ENCODE data around the gene NABP1. TPM values are rescaled to one million over a fixed set of nuclear protein-coding genes. Genes with fewer than 3 reads are reported as not detected.

The NABP1 gene
- polyA plus RNA-seq, 1 of the 3 experiments (the other 2 are of a cell fraction): 19.1 TPM

- H3F3A ChIP-seq (replicated peaks; ENCODE audit: insufficient read depth): peaks cover 47% of the 10 kb centered on the region
- ChIA-PET POLR2A (no interaction called here), CTCF (interaction anchor here (1.0 to 1.4 kb wide), 2 partner anchors 25 to 124 kb away, joined by 3 to 4 read pairs; no protein-coding TSS in a partner anchor)
- H3K27ac ChIP-seq (ENCODE audit: low read depth in 2 of 2, low read length in 1 of 2): peak overlapping the region in 1 of 2 experiments; percentile 81; a peak in 1 of 4 replicates
- peaks cover 14% of the 10 kb centered on the region; the same call in 1 of the 2 replicates for H3K79me2 ChIP-seq (ENCODE audit: insufficient read depth)
- H3K27me3 ChIP-seq (ENCODE audit: insufficient read depth): no peaks in the 10 kb centered on the region
- no peak overlapping the region for H2AFZ ChIP-seq (ENCODE audit: low read depth)
- H3K36me3 ChIP-seq (replicated peaks in 1 of 2; ENCODE audit: control insufficient read depth in 1 of 2, insufficient read depth in 2 of 2, low read length in 1 of 2): peaks cover 28 to 35% of the 10 kb centered on the region in 2 experiments
- H3K4me2 ChIP-seq: no peak overlapping the region
- H3K4me3 ChIP-seq (ENCODE audit: low read depth in 2 of 2, low read length in 1 of 2): no peak overlapping the region
- peaks cover 2 to 30% of the 10 kb centered on the region in 2 experiments; a peak in 2 of 4 replicates for H3K4me1 ChIP-seq (ENCODE audit: control insufficient read depth in 1 of 2, insufficient read depth in 2 of 2, low read depth in 1 of 2, low read length in 1 of 2)
- no peaks in the 10 kb centered on the region for H3K9me2 ChIP-seq
- WGBS (ENCODE audit: low lambda C conversion rate): 57% methylated on average over 3 of the region's 3 CpGs
- no peak for TF ChIP-seq RFX5 (IDR thresholded peaks at IDR 0.05; ENCODE audit: low read length)
- no peak for TF ChIP-seq ZBTB33 (IDR thresholded peaks at IDR 0.05; ENCODE audit: borderline replicate concordance, low read depth)
- TF ChIP-seq IRF3 (IDR thresholded peaks at IDR 0.05; ENCODE audit: low read depth, low read length): no peak
- no peak for TF ChIP-seq MEF2A (IDR thresholded peaks at IDR 0.05; ENCODE audit: borderline replicate concordance, low read depth)
- no peak for TF ChIP-seq GATA2 (CRISPR knock-in tag; IDR thresholded peaks at IDR 0.05)
- no peak for TF ChIP-seq MXI1 (IDR thresholded peaks at IDR 0.05; ENCODE audit: low read depth, low read length)
- no peak for TF ChIP-seq NFIC (IDR thresholded peaks at IDR 0.05; ENCODE audit: borderline replicate concordance)
- no peak for TF ChIP-seq TCF12 (IDR thresholded peaks at IDR 0.05)
- no peaks in the 10 kb centered on the region for H4K20me1 ChIP-seq (ENCODE audit: insufficient read depth)
- H3K9ac ChIP-seq: no peak overlapping the region
- no peaks in the 10 kb centered on the region for H3K9me3 ChIP-seq
- DNase-seq: no peak
Observed at GRCh38 chr2:191690327-191690726, 12.4 kb downstream of the NABP1 start.

GRCh38 chr2:191691016-191691735, 13.2 kb downstream of the NABP1 start:
- Histone ChIP-seq H3K4me1 (ENCODE audit: control insufficient read depth in 1 of 2, insufficient read depth in 2 of 2, low read depth in 1 of 2, low read length in 1 of 2) (peaks cover 4 to 22% of the 10 kb centered on the region in 2 experiments; a peak in 3 of 4 replicates), H3K9me2 (no peaks in the 10 kb centered on the region), H3K9me3 (no peaks in the 10 kb centered on the region), H3K79me2 (ENCODE audit: insufficient read depth) (peaks cover 8% of the 10 kb centered on the region; the same call in 1 of the 2 replicates), H4K20me1 (ENCODE audit: insufficient read depth) (no peaks in the 10 kb centered on the region), H3K27me3 (ENCODE audit: insufficient read depth) (no peaks in the 10 kb centered on the region), H2AFZ (ENCODE audit: low read depth) (no peak overlapping the region), H3K4me2 (no peak overlapping the region), H3K27ac (ENCODE audit: low read depth in 2 of 2, low read length in 1 of 2) (peak overlapping the region in 1 of 2 experiments; percentile 38; a peak in 1 of 4 replicates), H3K36me3 (replicated peaks in 1 of 2; ENCODE audit: control insufficient read depth in 1 of 2, insufficient read depth in 2 of 2, low read length in 1 of 2) (peaks cover 20 to 27% of the 10 kb centered on the region in 2 experiments), H3K9ac (no peak overlapping the region), H3K4me3 (ENCODE audit: low read depth in 2 of 2, low read length in 1 of 2) (no peak overlapping the region; a peak in 1 of 4 replicates), H3F3A (replicated peaks; ENCODE audit: insufficient read depth) (peaks cover 40% of the 10 kb centered on the region)
- 9% methylated on average over 5 of the region's 5 CpGs for WGBS (ENCODE audit: low lambda C conversion rate)
- ChIA-PET POLR2A (interaction anchor here (0.8 kb wide), 1 partner anchor 14 kb away, joined by 3 read pairs; the partner anchor contains the start of gene NABP1), CTCF (interaction anchor here (0.6 to 1.7 kb wide), 27 partner anchors 10 to 639 kb away, joined by 3 to 21 read pairs (median 4); no protein-coding TSS in a partner anchor)
- peak; percentile 62 for DNase-seq
- TF ChIP-seq MXI1 (IDR thresholded peaks at IDR 0.05; ENCODE audit: low read depth, low read length) (peak; percentile 81), ZBTB33 (IDR thresholded peaks at IDR 0.05; ENCODE audit: borderline replicate concordance, low read depth) (no peak), FOXM1 (IDR thresholded peaks at IDR 0.05; ENCODE audit: low read depth) (no peak), GABPA (IDR thresholded peaks at IDR 0.05; ENCODE audit: low read depth) (no peak), USF2 (IDR thresholded peaks at IDR 0.05; ENCODE audit: borderline replicate concordance, low read depth, low read length) (no peak), FOXJ3 (CRISPR knock-in tag; IDR thresholded peaks at IDR 0.05) (no peak), YY1 (IDR thresholded peaks at IDR 0.05; ENCODE audit: low read depth) (no peak), CHD2 (IDR thresholded peaks at IDR 0.05; ENCODE audit: low read length, partially characterized antibody) (no peak), NRF1 (IDR thresholded peaks at IDR 0.05; ENCODE audit: low read depth, low read length) (no peak), RCOR1 (IDR thresholded peaks at IDR 0.05; ENCODE audit: low read length) (peak; percentile 59; the same call in 1 of the 2 replicates), TCF12 (IDR thresholded peaks at IDR 0.05) (no peak)
